Left renal cortex interstitium (tissue), 4 donors: Measurements from ENCODE around the gene PIGH. TPM values are rescaled to one million over a fixed set of nuclear protein-coding genes. Genes with fewer than 3 reads are reported as not detected.

Experiments used
- DNase-seq, 4 donors: peaks; one replicate each; pipeline ENCODE4 v3.0.0-alpha.2; 2013; ENCODE audit warnings: low read depth in 4 of 4, low spot score in 2 of 4, missing footprints in 1 of 4
- polyA plus RNA-seq, 4 donors: library from polyadenylated mRNA; unstranded; fragments of 120-200 nt; gene quantifications; one replicate each; pipeline ENCODE4 v1.2.1, GENCODE V29; 2013; ENCODE audit not compliant: insufficient read length in 4 of 4

The PIGH gene
- polyA plus RNA-seq, 4 donors = 35.6 to 48.5 (median 41.6) TPM

GRCh38 chr14:67576216-67576955 is 23.7 kb downstream of the PIGH start:
- no peak for DNase-seq

GRCh38 chr14:67575684-67576083 is 24.4 kb downstream of the PIGH start:
- no peak for DNase-seq

- no peak for DNase-seq
Observed at GRCh38 chr14:67574806-67575205, 25.3 kb downstream of the PIGH start.

GRCh38 chr14:67574156-67574555 is 25.9 kb downstream of the PIGH start:
- DNase-seq = no peak

- no peak for DNase-seq
Observed at GRCh38 chr14:67573228-67574010, 26.6 kb downstream of the PIGH start.

DNA sequence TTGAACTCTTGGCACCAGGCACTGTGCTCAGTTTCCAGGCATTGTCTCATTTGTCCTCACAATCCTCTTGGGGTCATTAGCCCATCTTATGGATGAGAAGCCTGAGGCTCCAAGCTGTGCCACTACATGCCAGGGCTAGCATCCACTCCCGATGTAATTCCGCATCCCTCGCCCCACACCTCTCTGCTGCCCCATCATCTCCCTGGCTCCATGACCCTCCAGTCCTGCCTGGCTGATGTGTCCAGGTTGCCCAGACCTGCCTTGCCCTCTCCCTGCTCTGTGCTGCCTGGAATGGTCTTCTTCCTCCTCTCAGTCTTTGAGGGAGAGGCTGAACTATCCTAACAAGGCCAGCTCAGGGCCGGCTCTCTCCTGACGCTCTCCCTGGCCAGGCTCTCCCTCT is 27.5 kb downstream of the PIGH start:
- DNase-seq = no peak

DNA sequence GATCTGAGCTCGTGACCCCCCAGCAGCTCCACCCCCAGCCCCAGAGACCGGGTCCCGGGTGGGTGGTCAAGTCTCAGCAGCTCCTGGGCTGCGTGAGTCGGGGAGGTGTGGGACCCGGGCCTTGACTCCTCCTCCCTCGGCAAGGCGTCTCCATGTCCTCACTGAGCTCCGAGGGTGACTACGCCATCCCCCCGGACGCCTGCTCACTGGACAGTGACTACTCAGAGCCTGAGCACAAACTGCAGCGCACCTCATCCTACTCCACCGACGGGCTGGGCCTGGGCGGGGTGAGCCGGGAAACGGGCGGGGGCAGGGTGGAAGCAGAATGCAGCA is 28.1 kb downstream of the PIGH start:
- DNase-seq = no peak

- DNase-seq = no peak
Observed at GRCh38 chr14:67571275-67571990, 28.6 kb downstream of the PIGH start.

- no peak for DNase-seq
Observed at GRCh38 chr14:67570453-67570852, 29.6 kb downstream of the PIGH start.

- DNase-seq = no peak
Observed at GRCh38 chr14:67569651-67570290, 30.3 kb downstream of the PIGH start.

- no peak for DNase-seq
Observed at GRCh38 chr14:67569011-67569650, 30.9 kb downstream of the PIGH start.

DNA sequence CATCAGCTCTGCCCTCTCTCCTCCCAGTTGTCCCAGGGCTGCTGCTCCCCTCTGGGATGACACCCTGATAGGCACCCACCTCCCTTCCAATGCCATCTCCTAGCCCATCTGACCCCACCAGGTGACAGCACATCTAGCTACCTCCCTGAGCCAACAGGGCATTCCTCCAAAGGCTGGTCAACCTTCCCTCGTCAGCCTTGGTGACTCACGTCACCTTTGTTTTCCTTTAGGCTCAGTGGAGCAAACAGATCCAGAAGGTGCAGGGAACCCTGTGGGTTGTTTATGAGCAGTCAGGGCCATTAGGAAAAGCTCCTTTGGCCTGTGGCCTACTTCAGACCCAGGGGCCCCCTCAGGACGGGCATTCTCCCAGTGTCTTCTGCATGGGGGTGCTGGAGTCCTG is 32.4 kb downstream of the PIGH start:
- DNase-seq = no peak

GRCh38 chr14:67566908-67567307 is 33.2 kb downstream of the PIGH start:
- no peak for DNase-seq

- no peak for DNase-seq
Observed at GRCh38 chr14:67564236-67564635, 35.8 kb downstream of the PIGH start.

DNA sequence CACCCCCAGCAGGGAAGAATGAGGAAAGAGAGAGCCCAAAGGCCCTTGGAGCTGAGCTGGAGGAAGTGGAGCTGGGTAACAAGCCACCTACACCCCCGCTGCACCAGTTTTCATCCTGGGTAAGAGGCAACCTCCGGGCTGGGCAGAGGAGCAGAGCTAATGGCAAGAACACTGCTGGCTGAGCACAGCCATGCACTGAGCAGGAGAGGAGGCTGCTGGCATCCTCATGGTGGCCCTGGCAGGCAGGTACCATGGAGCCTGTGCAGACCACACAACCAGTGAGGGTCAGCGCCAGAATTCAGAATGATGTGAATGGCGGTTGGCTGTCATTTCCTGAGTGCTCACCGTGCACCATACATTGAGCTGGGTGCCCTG is 37.3 kb downstream of the PIGH start:
- DNase-seq = no peak

GRCh38 chr14:67562025-67562775 is 37.9 kb downstream of the PIGH start:
- no peak for DNase-seq

DNA sequence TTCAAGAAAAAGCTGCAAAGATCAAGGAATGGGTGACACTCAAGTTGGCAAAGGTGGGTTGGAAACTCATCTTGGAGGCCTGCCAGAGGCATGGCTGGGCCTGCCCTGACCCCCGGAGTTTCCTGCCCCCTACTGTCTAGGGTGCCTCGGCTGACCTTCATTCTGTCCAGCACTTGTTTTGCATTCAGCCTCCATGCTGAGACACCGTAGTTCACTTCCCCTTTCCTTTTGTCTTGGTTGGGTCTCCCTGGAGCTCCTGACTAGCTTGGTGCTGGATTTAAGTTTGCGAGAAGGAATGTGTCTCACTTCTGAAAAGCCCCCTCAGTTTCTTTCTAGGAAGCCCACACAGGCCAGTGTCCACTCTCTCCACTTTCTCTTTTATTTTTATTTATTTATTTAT is 40.4 kb downstream of the PIGH start:
- no peak for DNase-seq

DNA sequence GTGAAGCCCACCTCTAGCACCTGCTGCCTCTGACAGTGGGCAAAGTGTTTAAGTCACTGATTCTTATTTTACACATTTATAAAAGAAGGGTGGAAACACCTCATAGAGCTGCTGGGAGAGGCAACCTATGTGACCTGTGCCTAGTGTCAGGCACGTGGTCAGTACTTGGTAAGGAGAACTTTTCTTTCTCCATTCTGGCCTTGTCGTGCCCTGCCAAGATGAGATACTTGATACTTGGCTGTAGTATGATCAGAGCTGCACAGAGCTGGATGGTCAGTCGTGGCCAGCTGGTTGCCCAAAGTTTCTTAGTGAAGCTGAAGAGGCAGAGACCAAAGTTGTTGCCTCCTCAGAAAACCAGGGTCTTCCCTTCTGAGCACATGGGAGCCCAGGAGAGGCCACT is 42.4 kb downstream of the PIGH start:
- DNase-seq = no peak

DNA sequence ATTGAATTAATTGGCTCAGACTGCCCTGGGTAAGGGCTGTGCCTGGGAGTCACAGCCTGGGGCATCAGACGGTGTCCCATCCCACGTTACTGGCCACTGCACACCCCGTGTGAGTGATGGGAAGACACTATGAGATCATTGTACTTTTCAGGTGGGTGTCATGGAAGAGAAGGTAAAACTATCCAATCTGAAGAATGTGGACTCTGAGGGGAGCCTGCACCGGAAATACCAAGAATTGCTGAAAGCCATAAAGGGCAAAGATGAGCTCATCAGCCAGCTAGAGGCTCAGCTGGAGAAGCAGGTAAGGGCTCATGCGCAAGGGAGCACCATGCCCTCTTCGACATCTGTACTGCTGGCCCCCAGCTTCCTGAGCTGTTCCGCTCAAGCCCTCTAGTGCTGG is 43.0 kb downstream of the PIGH start:
- no peak for DNase-seq

DNA sequence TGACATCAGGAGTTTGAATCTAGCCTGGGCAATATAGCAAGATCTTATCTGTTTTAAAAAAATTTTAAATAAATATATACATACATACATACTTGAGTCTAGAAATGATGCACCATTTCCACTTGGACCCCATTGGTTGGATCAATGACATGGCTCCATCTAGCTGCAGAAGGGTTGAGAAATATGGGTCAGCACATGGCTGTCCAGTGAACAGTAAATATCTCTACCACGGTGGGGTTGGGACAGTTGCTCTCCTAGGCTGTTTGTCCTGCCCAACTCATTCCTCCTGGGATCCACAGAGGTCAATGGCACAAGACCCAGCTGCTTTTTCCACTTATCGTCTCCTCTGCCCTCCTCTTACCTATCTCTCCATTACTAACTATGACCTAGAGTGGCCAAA is 43.4 kb downstream of the PIGH start:
- no peak for DNase-seq
